Activated T-helper 17 cell treated with anti-CD3 and anti-CD28 coated beads, Interleukin-2, amount 50 U/mL, for 72 hours (primary cell): ENCODE data around the gene POT1. TPM values are rescaled to one million over a fixed set of nuclear protein-coding genes. Genes with fewer than 3 reads are reported as not detected.

ENCODE experiments used
- ATAC-seq: fragments of 150-1000 bp; cut with Tn5 transposase; replicated peaks from 2 replicates; pipeline ENCODE4 v1.10.0; 2021; ENCODE audit warnings: mild to moderate bottlenecking, moderate library complexity
- H3K27ac Mint-ChIP-seq: one replicate; pipeline ENCODE4 v1.8.0; 2022; ENCODE audit warnings: mixed read lengths
- H3K27me3 Mint-ChIP-seq: one replicate; pipeline ENCODE4 v1.8.0; 2022; ENCODE audit warnings: mixed read lengths
- H3K36me3 Mint-ChIP-seq: one replicate; pipeline ENCODE4 v1.8.0; 2022; ENCODE audit warnings: low read depth, mild to moderate bottlenecking, mixed read lengths
- H3K4me1 Mint-ChIP-seq: one replicate; pipeline ENCODE4 v1.8.0; 2022; ENCODE audit warnings: mixed read lengths
- H3K4me3 Mint-ChIP-seq: one replicate; pipeline ENCODE4 v1.8.0; 2022; ENCODE audit warnings: mild to moderate bottlenecking, mixed read lengths
- H3K9me3 Mint-ChIP-seq: one replicate; pipeline ENCODE4 v1.8.0; 2022; ENCODE audit warnings: mixed read lengths
- total RNA-seq, 2 donors: library from RNA; stranded (reverse); gene quantifications; one replicate each; pipeline ENCODE4 v1.2.3, GENCODE V29; 2022

Gene POT1
- total RNA-seq, 2 donors from 2014 or later: 31.8 to 45.1 TPM

GRCh38 chr7:124930173-124930623, 573 bp upstream of the POT1 start:
- Mint-ChIP-seq H3K27me3 (no peaks in the 10 kb centered on the region), H3K9me3 (no peaks in the 10 kb centered on the region), H3K27ac (peak overlapping the region; percentile 91), H3K36me3 (peaks cover 35% of the 10 kb centered on the region), H3K4me3 (peak overlapping the region; percentile 90), H3K4me1 (peaks cover 9% of the 10 kb centered on the region)
- no peak for ATAC-seq

GRCh38 chr7:124924906-124925305, 4.7 kb downstream of the POT1 start:
- Mint-ChIP-seq H3K27me3 (no peaks in the 10 kb centered on the region), H3K27ac (no peak overlapping the region), H3K4me1 (peaks cover 28% of the 10 kb centered on the region), H3K9me3 (no peaks in the 10 kb centered on the region), H3K36me3 (peaks cover 79% of the 10 kb centered on the region), H3K4me3 (no peak overlapping the region)
- ATAC-seq: no peak

- Mint-ChIP-seq H3K27me3 (no peaks in the 10 kb centered on the region), H3K27ac (no peak overlapping the region), H3K9me3 (no peaks in the 10 kb centered on the region), H3K36me3 (peaks cover 62% of the 10 kb centered on the region), H3K4me1 (peaks cover 28% of the 10 kb centered on the region), H3K4me3 (no peak overlapping the region)
- no peak for ATAC-seq
Observed at GRCh38 chr7:124922200-124922599, 7.4 kb downstream of the POT1 start.

- H3K4me3 Mint-ChIP-seq: no peak overlapping the region
- H3K4me1 Mint-ChIP-seq: peaks cover 15% of the 10 kb centered on the region
- peaks cover 57% of the 10 kb centered on the region for H3K36me3 Mint-ChIP-seq
Observed at GRCh38 chr7:124919841-124920240, 9.8 kb downstream of the POT1 start.

GRCh38 chr7:124918662-124919061, 11.0 kb downstream of the POT1 start:
- Mint-ChIP-seq H3K27me3 (no peaks in the 10 kb centered on the region), H3K9me3 (no peaks in the 10 kb centered on the region), H3K4me1 (peaks cover 5% of the 10 kb centered on the region), H3K36me3 (peaks cover 56% of the 10 kb centered on the region), H3K27ac (no peak overlapping the region), H3K4me3 (no peak overlapping the region)
- peak; percentile 70 for ATAC-seq

More at GRCh38 chr7:124919841-124920240, 9.8 kb downstream of the POT1 start:
- Mint-ChIP-seq H3K9me3 (no peaks in the 10 kb centered on the region), H3K27me3 (no peaks in the 10 kb centered on the region), H3K27ac (no peak overlapping the region)
- no peak for ATAC-seq

GRCh38 chr7:124915242-124915641, 14.4 kb downstream of the POT1 start:
- H3K4me1 Mint-ChIP-seq: peaks cover 4% of the 10 kb centered on the region
- no peaks in the 10 kb centered on the region for H3K9me3 Mint-ChIP-seq
- no peak for ATAC-seq
- no peaks in the 10 kb centered on the region for H3K27me3 Mint-ChIP-seq
- H3K27ac Mint-ChIP-seq: no peak overlapping the region
- H3K36me3 Mint-ChIP-seq: peaks cover 57% of the 10 kb centered on the region
- no peak overlapping the region for H3K4me3 Mint-ChIP-seq

- H3K27me3 Mint-ChIP-seq: no peaks in the 10 kb centered on the region
- peaks cover 52% of the 10 kb centered on the region for H3K36me3 Mint-ChIP-seq
- ATAC-seq: no peak
- peaks cover 4% of the 10 kb centered on the region for H3K4me1 Mint-ChIP-seq
- H3K27ac Mint-ChIP-seq: no peak overlapping the region
- H3K4me3 Mint-ChIP-seq: no peak overlapping the region
- H3K9me3 Mint-ChIP-seq: no peaks in the 10 kb centered on the region
Observed at GRCh38 chr7:124914298-124914697, 15.3 kb downstream of the POT1 start.

- Mint-ChIP-seq H3K9me3 (no peaks in the 10 kb centered on the region), H3K4me1 (peaks cover 4% of the 10 kb centered on the region), H3K27me3 (no peaks in the 10 kb centered on the region), H3K27ac (peak overlapping the region; percentile 44), H3K4me3 (no peak overlapping the region), H3K36me3 (peaks cover 52% of the 10 kb centered on the region)
- ATAC-seq: no peak
Observed at GRCh38 chr7:124912972-124913371, 16.7 kb downstream of the POT1 start.

- H3K27me3 Mint-ChIP-seq: no peaks in the 10 kb centered on the region
- ATAC-seq: no peak
- H3K4me3 Mint-ChIP-seq: no peak overlapping the region
- H3K27ac Mint-ChIP-seq: no peak overlapping the region
- H3K4me1 Mint-ChIP-seq: peaks cover 13% of the 10 kb centered on the region
- peaks cover 50% of the 10 kb centered on the region for H3K36me3 Mint-ChIP-seq
- no peaks in the 10 kb centered on the region for H3K9me3 Mint-ChIP-seq
Observed at GRCh38 chr7:124909808-124910207, 19.8 kb downstream of the POT1 start.

- Mint-ChIP-seq H3K4me1 (peaks cover 13% of the 10 kb centered on the region), H3K9me3 (no peaks in the 10 kb centered on the region), H3K36me3 (peaks cover 40% of the 10 kb centered on the region), H3K27me3 (no peaks in the 10 kb centered on the region), H3K4me3 (no peak overlapping the region), H3K27ac (no peak overlapping the region)
- no peak for ATAC-seq
Observed at GRCh38 chr7:124908259-124908658, 21.4 kb downstream of the POT1 start.

GRCh38 chr7:124907490-124907889, 22.1 kb downstream of the POT1 start:
- H3K27ac Mint-ChIP-seq: no peak overlapping the region
- H3K36me3 Mint-ChIP-seq: peaks cover 34% of the 10 kb centered on the region
- H3K9me3 Mint-ChIP-seq: no peaks in the 10 kb centered on the region
- H3K27me3 Mint-ChIP-seq: no peaks in the 10 kb centered on the region
- H3K4me1 Mint-ChIP-seq: peaks cover 9% of the 10 kb centered on the region
- ATAC-seq: no peak
- no peak overlapping the region for H3K4me3 Mint-ChIP-seq

- H3K27me3 Mint-ChIP-seq: no peaks in the 10 kb centered on the region
- peaks cover 48% of the 10 kb centered on the region for H3K36me3 Mint-ChIP-seq
- no peaks in the 10 kb centered on the region for H3K4me1 Mint-ChIP-seq
- no peaks in the 10 kb centered on the region for H3K9me3 Mint-ChIP-seq
- no peak for ATAC-seq
- no peak overlapping the region for H3K27ac Mint-ChIP-seq
- no peak overlapping the region for H3K4me3 Mint-ChIP-seq
Observed at GRCh38 chr7:124898531-124898930, 31.1 kb downstream of the POT1 start.

GRCh38 chr7:124896001-124896400, 33.6 kb downstream of the POT1 start:
- ATAC-seq: no peak
- Mint-ChIP-seq H3K9me3 (no peaks in the 10 kb centered on the region), H3K4me3 (no peak overlapping the region), H3K4me1 (no peaks in the 10 kb centered on the region), H3K36me3 (peaks cover 62% of the 10 kb centered on the region), H3K27ac (no peak overlapping the region), H3K27me3 (no peaks in the 10 kb centered on the region)

GRCh38 chr7:124893140-124893827, 36.3 kb downstream of the POT1 start:
- no peaks in the 10 kb centered on the region for H3K9me3 Mint-ChIP-seq
- no peaks in the 10 kb centered on the region for H3K27me3 Mint-ChIP-seq
- H3K27ac Mint-ChIP-seq: peak overlapping the region; percentile 33
- H3K36me3 Mint-ChIP-seq: peaks cover 81% of the 10 kb centered on the region
- no peak overlapping the region for H3K4me3 Mint-ChIP-seq
- peak; percentile 23 for ATAC-seq
- H3K4me1 Mint-ChIP-seq: no peaks in the 10 kb centered on the region

- H3K4me1 Mint-ChIP-seq: no peaks in the 10 kb centered on the region
- no peaks in the 10 kb centered on the region for H3K9me3 Mint-ChIP-seq
- H3K27ac Mint-ChIP-seq: no peak overlapping the region
- H3K36me3 Mint-ChIP-seq: peaks cover 41% of the 10 kb centered on the region
- H3K4me3 Mint-ChIP-seq: no peak overlapping the region
- no peaks in the 10 kb centered on the region for H3K27me3 Mint-ChIP-seq
- no peak for ATAC-seq
Observed at GRCh38 chr7:124887247-124887646, 42.4 kb downstream of the POT1 start.
